Measurements from ENCODE around the gene CACNA2D2. TPM values are rescaled to one million over a fixed set of nuclear protein-coding genes. Genes with fewer than 3 reads are reported as not detected.

CACNA2D2 gene
- total and polyA plus RNA-seq, 2 of the 4 experiments (the other 2 are of a cell fraction): 0.15 TPM; not detected in 1

DNA sequence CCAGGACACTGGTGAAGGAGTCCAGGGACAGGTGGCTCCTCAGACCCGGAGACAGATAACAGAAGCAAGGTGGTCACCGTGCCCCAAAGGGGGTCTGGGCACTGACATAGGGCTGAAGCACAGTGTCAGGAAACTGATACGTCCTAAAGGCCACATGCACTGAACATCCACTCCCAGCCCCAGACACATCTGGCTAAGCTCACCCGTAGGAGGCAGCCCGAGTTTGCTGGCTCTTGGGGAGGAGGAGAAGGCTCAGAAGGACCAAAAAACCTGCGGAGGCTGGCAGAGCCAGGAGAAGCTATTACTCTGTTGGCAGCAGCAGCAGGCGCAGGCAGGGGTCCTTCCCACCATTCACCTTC lies 1.2 kb downstream of the CACNA2D2 start:
- H3K14ac ChIP-seq (replicated peaks; ENCODE audit: low read depth, low read length): no peak overlapping the region
- no peak overlapping the region for H2BK20ac ChIP-seq (ENCODE audit: low read depth, low read length)
- intact Hi-C loops (cut with micrococcal nuclease) (no loop called here), in situ Hi-C loops (cut with MboI; ENCODE audit: low sequenced_read_pairs) (no loop called here), dilution Hi-C loops (cut with HindIII; ENCODE audit: low sequenced_read_pairs, unreplicated experiment) (no loop called here)
- H3K4ac ChIP-seq (ENCODE audit: low read depth, low read length): no peak overlapping the region
- no peak overlapping the region for H2BK15ac ChIP-seq (ENCODE audit: low read depth, low read length)
- no peak overlapping the region for H3K23ac ChIP-seq (ENCODE audit: low read depth, low read length)
- H3K9ac ChIP-seq (ENCODE audit: low read depth, low read length): no peak overlapping the region
- H4K5ac ChIP-seq (ENCODE audit: low read depth, low read length): no peak overlapping the region
- no peak overlapping the region for H4K91ac ChIP-seq (ENCODE audit: insufficient read depth, low read depth, low read length)
- no peaks in the 10 kb centered on the region for H3K79me1 ChIP-seq (ENCODE audit: low read depth in 1 of 2, low read length in 2 of 2)
- H2BK120ac ChIP-seq (ENCODE audit: low read depth, low read length): no peak overlapping the region
- no peak overlapping the region for H2AK9ac ChIP-seq (replicated peaks; ENCODE audit: low read depth, low read length, poor library complexity)
- BruUV-seq (replicated peaks): no TSS peak
- H3K18ac ChIP-seq (ENCODE audit: low read depth, low read length): no peak overlapping the region
- TF ChIP-seq MXI1 (IDR thresholded peaks at IDR 0.05; ENCODE audit: borderline replicate concordance, low read depth, low read length) (no peak), FOS (IDR thresholded peaks at IDR 0.05; ENCODE audit: low read depth, low read length) (no peak), MAZ (IDR thresholded peaks at IDR 0.05; ENCODE audit: borderline replicate concordance, low read depth, low read length) (no peak), RAD21 (IDR thresholded peaks at IDR 0.05; ENCODE audit: low read length) (no peak), BHLHE40 (IDR thresholded peaks at IDR 0.05; ENCODE audit: low read depth, low read length) (no peak)
- TF ChIP-seq, protein P1, sequence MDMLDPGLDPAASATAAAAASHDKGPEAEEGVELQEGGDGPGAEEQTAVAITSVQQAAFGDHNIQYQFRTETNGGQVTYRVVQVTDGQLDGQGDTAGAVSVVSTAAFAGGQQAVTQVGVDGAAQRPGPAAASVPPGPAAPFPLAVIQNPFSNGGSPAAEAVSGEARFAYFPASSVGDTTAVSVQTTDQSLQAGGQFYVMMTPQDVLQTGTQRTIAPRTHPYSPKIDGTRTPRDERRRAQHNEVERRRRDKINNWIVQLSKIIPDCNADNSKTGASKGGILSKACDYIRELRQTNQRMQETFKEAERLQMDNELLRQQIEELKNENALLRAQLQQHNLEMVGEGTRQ (IDR thresholded peaks at IDR 0.05; ENCODE audit: low read depth, low read length): no peak
- ATAC-seq (ENCODE audit: low read depth) (no peak), DNase-seq (no peak)
- no peak overlapping the region for H3K56ac ChIP-seq (ENCODE audit: extremely low read depth, insufficient read depth, low read length)
- ChIA-PET POLR2A (ENCODE audit: unreplicated experiment) (no interaction called here), CTCF (no interaction called here)
- H3K9me1 ChIP-seq (ENCODE audit: insufficient read depth, low read length): no peaks in the 10 kb centered on the region; the same call in 1 of the 2 replicates
- no peak overlapping the region for H2AK5ac ChIP-seq (ENCODE audit: low read depth, low read length)
- no peak overlapping the region for H3K27ac ChIP-seq (ENCODE audit: insufficient read depth, low read length)
- no peak overlapping the region for H2AFZ ChIP-seq (replicated peaks; ENCODE audit: low read length, poor library complexity)
- no peak overlapping the region for H4K8ac ChIP-seq (ENCODE audit: low read depth in 2 of 2, low read length in 2 of 2)
- H4K20me1 ChIP-seq (ENCODE audit: insufficient read depth, low read length): no peaks in the 10 kb centered on the region
- H3K27me3 ChIP-seq (ENCODE audit: control insufficient read depth, insufficient read depth, low read length): peaks cover 76% of the 10 kb centered on the region
- no peaks in the 10 kb centered on the region for H3K36me3 ChIP-seq (ENCODE audit: control insufficient read depth, insufficient read depth, low read length)
- H3K4me3 ChIP-seq (ENCODE audit: insufficient read depth, low read depth, low read length): no peak overlapping the region
- no peak overlapping the region for H3K4me2 ChIP-seq (ENCODE audit: low read depth, low read length)
- WGBS, 2 experiments (ENCODE audit: extremely low coverage in 2 of 2, insufficient read length in 1 of 2): no CpG with 5 or more reads among the region's 7 CpGs
- no peaks in the 10 kb centered on the region for H3K9me3 ChIP-seq (ENCODE audit: control insufficient read depth, insufficient read depth, low read length)
- no peak overlapping the region for H2BK5ac ChIP-seq (ENCODE audit: low read depth, low read length, poor library complexity, severe bottlenecking)
- no peaks in the 10 kb centered on the region for H3K4me1 ChIP-seq (ENCODE audit: control insufficient read depth, insufficient read depth, low read length)
